Osteocyte (in vitro differentiated cells): ENCODE results near the gene DHH. TPM values are rescaled to one million over a fixed set of nuclear protein-coding genes. Genes with fewer than 3 reads are reported as not detected.
"Not testable (repeated sequence)": the region's sequence is repeated elsewhere in the genome, so short reads cannot be mapped to it uniquely, and the experiment has no call there.

Experiments used
- DNase-seq: peaks from one replicate; pipeline ENCODE4 v3.0.0; 2021; ENCODE audit warnings: mixed read lengths; ENCODE audit not compliant: unreplicated experiment; ENCODE audit errors: extremely low spot score
- H3K27ac Mint-ChIP-seq: one replicate; pipeline ENCODE4 v1.8.0; 2021; ENCODE audit warnings: mild to moderate bottlenecking, mixed read lengths; ENCODE audit not compliant: unreplicated experiment
- H3K27me3 Mint-ChIP-seq: one replicate; pipeline ENCODE4 v1.8.0; 2021; ENCODE audit warnings: mixed read lengths; ENCODE audit not compliant: unreplicated experiment
- H3K36me3 Mint-ChIP-seq: one replicate; pipeline ENCODE4 v1.8.0; 2021; ENCODE audit warnings: mixed read lengths; ENCODE audit not compliant: unreplicated experiment
- H3K4me1 Mint-ChIP-seq: one replicate; pipeline ENCODE4 v1.8.0; 2021; ENCODE audit warnings: mixed read lengths; ENCODE audit not compliant: unreplicated experiment
- H3K4me3 Mint-ChIP-seq: one replicate; pipeline ENCODE4 v1.8.0; 2021; ENCODE audit warnings: mild to moderate bottlenecking, moderate library complexity, mixed read lengths; ENCODE audit not compliant: unreplicated experiment
- H3K9me3 Mint-ChIP-seq: one replicate; pipeline ENCODE4 v1.8.0; 2021; ENCODE audit warnings: mixed read lengths; ENCODE audit not compliant: unreplicated experiment
- total RNA-seq: library from RNA; stranded (reverse); gene quantifications from 2 replicates; pipeline ENCODE4 v1.2.1, GENCODE V29; 2021
- TF ChIP-seq, protein P1 (sequence below): fragments of 200-600 bp; sonication (generic); IDR thresholded peaks from 2 replicates; pipeline ENCODE4 v1.5.0; 2021; ENCODE audit warnings: antibody characterized with exemption, mild to moderate bottlenecking, moderate library complexity

Gene DHH
- total RNA-seq, 1 donor from 2014 or later = 0.13 TPM

DNA sequence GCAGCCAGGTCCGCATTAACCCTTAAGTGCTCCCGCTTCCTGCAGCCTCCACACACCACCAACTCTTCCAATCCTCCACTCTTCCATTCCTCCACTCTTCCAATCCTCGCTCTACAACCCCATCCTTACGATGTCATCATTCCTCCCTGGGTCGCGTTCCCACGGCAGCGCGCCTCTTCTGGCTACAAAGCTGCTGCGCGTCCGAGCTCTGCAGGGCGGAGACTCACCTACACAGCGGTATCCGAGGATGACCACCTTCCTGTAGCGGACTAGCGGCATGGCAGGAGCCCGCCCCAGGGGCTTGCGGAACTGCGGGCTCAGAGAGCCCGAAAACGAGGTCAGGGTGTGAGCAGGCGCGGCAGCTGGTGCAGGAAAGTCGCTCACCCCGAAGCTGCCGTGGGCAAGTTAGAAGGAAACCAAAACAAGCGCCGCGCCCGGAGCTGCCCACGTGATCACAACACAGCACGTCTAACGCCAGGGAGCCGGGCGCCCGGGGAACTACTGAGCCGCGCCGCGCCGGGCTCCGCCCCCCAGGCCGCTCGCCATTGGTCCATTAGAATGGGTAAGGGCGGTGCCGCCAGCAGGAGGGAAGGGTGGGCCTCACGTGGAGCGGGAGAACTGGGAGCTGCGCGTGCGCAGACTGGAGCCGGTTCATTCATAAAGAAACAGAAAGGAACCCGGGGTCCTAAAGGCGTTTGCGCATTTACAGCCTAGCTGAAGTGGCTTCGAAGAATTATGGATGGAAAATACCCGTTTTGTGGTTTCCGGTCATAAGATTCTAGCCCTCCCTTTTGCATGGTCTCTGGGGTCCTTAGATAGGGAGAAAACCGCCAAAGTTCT lies 24.9 kb downstream of the DHH start, which contains the start of gene RHEBL1:
Gene RHEBL1 (minus strand): TSS at position 473 of the 840 bp plus-strand sequence. CDS start 194 bp downstream, at position 279.
- TF ChIP-seq, protein P1, sequence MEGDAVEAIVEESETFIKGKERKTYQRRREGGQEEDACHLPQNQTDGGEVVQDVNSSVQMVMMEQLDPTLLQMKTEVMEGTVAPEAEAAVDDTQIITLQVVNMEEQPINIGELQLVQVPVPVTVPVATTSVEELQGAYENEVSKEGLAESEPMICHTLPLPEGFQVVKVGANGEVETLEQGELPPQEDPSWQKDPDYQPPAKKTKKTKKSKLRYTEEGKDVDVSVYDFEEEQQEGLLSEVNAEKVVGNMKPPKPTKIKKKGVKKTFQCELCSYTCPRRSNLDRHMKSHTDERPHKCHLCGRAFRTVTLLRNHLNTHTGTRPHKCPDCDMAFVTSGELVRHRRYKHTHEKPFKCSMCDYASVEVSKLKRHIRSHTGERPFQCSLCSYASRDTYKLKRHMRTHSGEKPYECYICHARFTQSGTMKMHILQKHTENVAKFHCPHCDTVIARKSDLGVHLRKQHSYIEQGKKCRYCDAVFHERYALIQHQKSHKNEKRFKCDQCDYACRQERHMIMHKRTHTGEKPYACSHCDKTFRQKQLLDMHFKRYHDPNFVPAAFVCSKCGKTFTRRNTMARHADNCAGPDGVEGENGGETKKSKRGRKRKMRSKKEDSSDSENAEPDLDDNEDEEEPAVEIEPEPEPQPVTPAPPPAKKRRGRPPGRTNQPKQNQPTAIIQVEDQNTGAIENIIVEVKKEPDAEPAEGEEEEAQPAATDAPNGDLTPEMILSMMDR = no peak
- H3K4me3 Mint-ChIP-seq = peak within 1 kb of the TSS; percentile 97
- peaks cover 17% of the 10 kb centered on the region for H3K4me1 Mint-ChIP-seq
- peak; percentile 99 for DNase-seq
- peak within 1 kb of the TSS; percentile 80 for H3K27ac Mint-ChIP-seq
- H3K9me3 Mint-ChIP-seq = no peaks in the 10 kb centered on the region
- H3K36me3 Mint-ChIP-seq = no peaks in the 10 kb centered on the region
- H3K27me3 Mint-ChIP-seq = no peaks in the 10 kb centered on the region

DNA sequence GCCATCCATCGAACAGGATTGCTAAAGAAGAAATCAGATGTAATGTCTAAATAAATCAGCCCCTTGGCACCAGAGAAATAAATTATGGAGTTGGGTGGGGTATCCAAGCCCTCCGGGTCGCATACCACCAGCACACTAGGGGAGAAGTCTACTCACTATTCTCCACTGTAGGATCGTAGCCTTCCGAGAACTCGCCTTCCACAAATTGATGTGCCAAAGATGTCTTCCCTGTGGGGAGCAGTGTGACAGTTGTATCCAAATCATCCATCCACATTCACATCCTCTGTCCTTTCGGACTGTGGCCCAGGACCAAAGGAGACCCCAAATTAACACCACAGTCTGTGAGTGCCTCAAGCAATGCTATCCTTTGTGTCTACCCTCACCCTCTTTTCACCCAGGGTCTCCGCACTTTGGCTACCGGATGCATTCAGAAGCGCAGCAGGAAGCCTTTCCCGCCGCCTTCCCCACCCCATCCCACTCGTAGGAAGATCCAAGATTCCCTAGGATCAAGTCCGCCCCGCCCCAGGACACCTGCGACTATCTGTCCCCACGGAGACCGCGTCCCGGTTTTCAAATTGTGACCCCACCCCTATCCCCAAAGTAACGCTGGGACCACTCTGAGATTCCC lies 25.6 kb downstream of the DHH start:
- no peaks in the 10 kb centered on the region for H3K36me3 Mint-ChIP-seq
- no peaks in the 10 kb centered on the region for H3K27me3 Mint-ChIP-seq
- H3K4me1 Mint-ChIP-seq = peaks cover 18% of the 10 kb centered on the region
- DNase-seq = no peak
- H3K4me3 Mint-ChIP-seq = peak overlapping the region; percentile 97
- TF ChIP-seq, protein P1 = no peak
- no peaks in the 10 kb centered on the region for H3K9me3 Mint-ChIP-seq
- H3K27ac Mint-ChIP-seq = peak overlapping the region; percentile 80

DNA sequence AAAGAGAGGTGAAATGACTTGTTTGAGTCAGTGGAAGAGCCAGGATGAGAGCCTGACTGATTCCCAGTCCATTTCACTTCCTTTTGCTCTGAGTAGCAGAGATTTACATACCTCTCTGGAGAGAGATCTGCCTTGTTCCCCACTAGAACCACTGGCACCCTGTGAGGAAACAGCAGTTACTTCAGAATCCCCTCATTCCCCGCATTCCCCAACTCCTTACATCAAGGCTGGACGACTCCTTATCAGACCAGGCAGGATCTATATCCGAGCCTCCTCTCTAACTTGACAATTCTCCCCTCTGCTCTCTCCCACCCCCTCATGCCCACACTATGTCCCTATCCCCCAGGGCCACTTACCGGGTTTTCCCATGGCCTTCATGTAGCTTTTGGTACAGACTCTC lies 28.5 kb downstream of the DHH start:
- H3K36me3 Mint-ChIP-seq = no peaks in the 10 kb centered on the region
- H3K4me3 Mint-ChIP-seq = no peak overlapping the region
- no peak overlapping the region for H3K27ac Mint-ChIP-seq
- TF ChIP-seq, protein P1 = no peak
- peaks cover 26% of the 10 kb centered on the region for H3K4me1 Mint-ChIP-seq
- no peaks in the 10 kb centered on the region for H3K9me3 Mint-ChIP-seq
- no peaks in the 10 kb centered on the region for H3K27me3 Mint-ChIP-seq
- DNase-seq = no peak

DNA sequence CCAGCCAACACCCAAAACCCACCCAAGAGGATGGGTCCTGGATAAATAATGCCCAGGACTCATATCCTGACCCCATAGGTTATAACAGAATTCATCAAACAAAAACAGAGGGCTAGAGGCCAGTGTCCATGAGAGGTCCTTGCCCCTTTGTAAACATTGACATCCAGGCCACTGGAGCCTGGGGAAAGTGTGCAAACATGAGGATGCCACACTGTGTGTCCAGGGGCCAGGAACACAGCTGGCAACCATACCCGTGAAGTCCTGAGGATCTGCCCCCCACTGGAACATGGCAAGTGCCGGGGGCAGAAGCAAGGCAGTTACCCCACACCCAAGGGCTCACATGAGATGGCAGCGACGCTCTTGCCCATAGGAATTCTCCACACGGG lies 29.8 kb downstream of the DHH start:
- no peaks in the 10 kb centered on the region for H3K27me3 Mint-ChIP-seq
- H3K27ac Mint-ChIP-seq = no peak overlapping the region
- no peak overlapping the region for H3K4me3 Mint-ChIP-seq
- H3K9me3 Mint-ChIP-seq = no peaks in the 10 kb centered on the region
- DNase-seq = no peak
- H3K36me3 Mint-ChIP-seq = no peaks in the 10 kb centered on the region
- TF ChIP-seq, protein P1 = no peak
- H3K4me1 Mint-ChIP-seq = peaks cover 22% of the 10 kb centered on the region

DNA sequence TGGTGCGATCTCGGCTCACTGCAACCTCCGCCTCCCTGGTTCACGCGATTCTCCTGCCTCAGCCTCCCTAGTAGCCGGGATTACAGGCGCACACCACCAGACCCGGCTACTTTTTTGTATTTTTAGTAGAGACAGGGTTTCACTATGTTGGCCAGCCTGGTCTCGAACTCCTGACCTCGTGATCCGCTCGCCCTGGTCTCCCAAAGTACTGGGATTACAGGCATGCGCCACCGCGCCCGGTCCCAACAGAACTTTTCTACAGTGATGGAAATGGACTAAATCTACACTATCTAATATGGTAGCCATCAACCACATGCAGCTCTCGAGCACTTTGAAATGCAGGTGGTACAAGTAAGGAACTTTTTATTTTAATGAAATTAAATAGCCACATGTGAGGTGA lies 32.7 kb downstream of the DHH start:
- H3K27ac Mint-ChIP-seq, H3K36me3 Mint-ChIP-seq, H3K4me3 Mint-ChIP-seq, H3K9me3 Mint-ChIP-seq, DNase-seq, H3K27me3 Mint-ChIP-seq: not testable (repeated sequence)
- peaks cover 33% of the 10 kb centered on the region for H3K4me1 Mint-ChIP-seq
